HepG2 (cell line): ENCODE data around the gene TPRN. TPM values are rescaled to one million over a fixed set of nuclear protein-coding genes. Genes with fewer than 3 reads are reported as not detected.
A peak's percentile ranks its signal among the peaks of the same experiment; 100 is the strongest.

ENCODE experiments used
- CTCF ChIP-seq: sonication (generic); formaldehyde crosslinking; IDR thresholded peaks from 2 replicates; pipeline ENCODE4 v1.5.0; 2020; ENCODE audit warnings: mild to moderate bottlenecking, missing genetic modification reagents, moderate library complexity
- EEA1 ChIP-seq: sonication (generic); formaldehyde crosslinking; IDR thresholded peaks from 2 replicates; pipeline ENCODE4 v1.5.1; 2020; ENCODE audit warnings: mild to moderate bottlenecking, missing genetic modification reagents, borderline replicate concordance
- FOXA3 ChIP-seq: IDR thresholded peaks from 2 replicates; pipeline ENCODE4 v1.6.1; 2016; ENCODE audit warnings: missing genetic modification reagents, missing compliant biosample characterization
- FOXM1 ChIP-seq: sonication (generic); formaldehyde crosslinking; IDR thresholded peaks from 2 replicates; pipeline ENCODE4 v1.5.0; 2020; ENCODE audit warnings: missing genetic modification reagents
- MEIS2 ChIP-seq: sonication (generic); formaldehyde crosslinking; IDR thresholded peaks from 2 replicates; pipeline ENCODE4 v1.9.0; 2021; ENCODE audit warnings: mild to moderate bottlenecking, missing genetic modification reagents
- NFKBIZ ChIP-seq: IDR thresholded peaks from 2 replicates; pipeline ENCODE4 v1.6.1; 2018; ENCODE audit warnings: missing genetic modification reagents, missing compliant biosample characterization
- RFX1 ChIP-seq: fragments of 450-650 bp; IDR thresholded peaks from 2 replicates; pipeline ENCODE4 v1.6.1; 2017
- SIX4 ChIP-seq: sonication (generic); formaldehyde crosslinking; IDR thresholded peaks from 2 replicates; pipeline ENCODE4 v1.4.0; 2020; ENCODE audit warnings: missing genetic modification reagents
- SMARCE1 ChIP-seq: fragments of 450-650 bp; IDR thresholded peaks from 2 replicates; pipeline ENCODE4 v1.6.1; 2017; ENCODE audit warnings: borderline replicate concordance
- STAT5B ChIP-seq: sonication (generic); formaldehyde crosslinking; IDR thresholded peaks from 2 replicates; pipeline ENCODE4 v1.4.0; 2020; ENCODE audit warnings: missing genetic modification reagents
- TFDP1 ChIP-seq: IDR thresholded peaks from 2 replicates; pipeline ENCODE4 v1.6.1; 2016; ENCODE audit warnings: missing compliant biosample characterization, missing genetic modification reagents, borderline replicate concordance
- ZBTB44 ChIP-seq: sonication (generic); formaldehyde crosslinking; IDR thresholded peaks from 2 replicates; pipeline ENCODE4 v1.4.0; 2020; ENCODE audit warnings: missing genetic modification reagents
- ZGPAT ChIP-seq: IDR thresholded peaks from 2 replicates; pipeline ENCODE4 v1.6.1; 2016; ENCODE audit warnings: mild to moderate bottlenecking
- ZNF20 ChIP-seq: sonication (generic); formaldehyde crosslinking; IDR thresholded peaks from 2 replicates; pipeline ENCODE4 v1.4.0; 2020; ENCODE audit warnings: mild to moderate bottlenecking, moderate library complexity, missing genetic modification reagents
- ZNF276 ChIP-seq: sonication (generic); formaldehyde crosslinking; IDR thresholded peaks from 2 replicates; pipeline ENCODE4 v1.4.0; 2020; ENCODE audit warnings: mild to moderate bottlenecking, low read depth, missing genetic modification reagents
- ZNF614 ChIP-seq: IDR thresholded peaks from 2 replicates; pipeline ENCODE4 v1.6.1; 2018; ENCODE audit warnings: missing biosample characterization, missing genetic modification reagents, inconsistent platforms, borderline replicate concordance
- ZNF629 ChIP-seq: sonication (generic); formaldehyde crosslinking; conservative IDR thresholded peaks from 2 replicates; pipeline ENCODE4 v1.5.0; 2020; ENCODE audit warnings: missing genetic modification reagents
- polyA plus RNA-seq, 8 experiments: library from polyadenylated mRNA; depleted of rRNA in 3 of 8; stranded (reverse) in 7 of 8; unstranded in 1 of 8; fragments of >200 nt; fragmentation: Illumina TruSeq in 4 of 8; extraction: Trizol in 4 of 8; gene quantifications; 2 replicates each; pipeline versions ENCODE4 v1.2.1 to v1.2.3, GENCODE V29; 2011 to 2016; ENCODE audit warnings: low read depth in 4 of 8, missing spikeins in 1 of 8, mixed read lengths in 1 of 8; ENCODE audit not compliant: insufficient read depth in 1 of 8
- total RNA-seq, 5 experiments: library from RNA; depleted of rRNA; stranded (reverse); fragments of >200 nt; fragmentation: Illumina TruSeq; extraction: Trizol; gene quantifications; 2 replicates each; pipeline ENCODE4 v1.2.3, GENCODE V29; 2016; ENCODE audit warnings: low read depth in 1 of 5

Gene TPRN
- total and polyA plus RNA-seq, 2 of the 13 experiments (the other 11 are each of a cell fraction or from before 2014, with no cell fraction given): 10.1 to 19.2 TPM

GRCh38 chr9:137240318-137240840 lies 39.8 kb upstream of the TPRN start (continued):
- no peak for TF ChIP-seq FOXM1
- TF ChIP-seq ZNF614 (CRISPR knock-in tag): 0 out of 2 replicates have a peak, but pooled peaks have one; percentile 43
- TF ChIP-seq CTCF (CRISPR knock-in tag): peak; percentile 71
- no peak for TF ChIP-seq SMARCE1
- peak; percentile 84 for TF ChIP-seq TFDP1 (CRISPR knock-in tag)
- TF ChIP-seq ZNF276 (CRISPR knock-in tag): peak; percentile 72; the same call in 1 of the 2 replicates
- no peak; the same call in 1 of the 2 replicates for TF ChIP-seq ZNF629
- TF ChIP-seq ZNF20 (CRISPR knock-in tag): no peak
- TF ChIP-seq ZGPAT (CRISPR knock-in tag): peak; percentile 79; the same call in 1 of the 2 replicates
- no peak for TF ChIP-seq SIX4 (CRISPR knock-in tag)
- TF ChIP-seq ZBTB44 (CRISPR knock-in tag): no peak
- no peak for TF ChIP-seq STAT5B (CRISPR knock-in tag)
- peak; percentile 84; the same call in 1 of the 2 replicates for TF ChIP-seq EEA1 (CRISPR knock-in tag)
- 0 out of 2 replicates have a peak, but pooled peaks have one; percentile 7 for TF ChIP-seq NFKBIZ (CRISPR knock-in tag)
- no peak for TF ChIP-seq MEIS2
- TF ChIP-seq RFX1: no peak
- peak; percentile 31 for TF ChIP-seq FOXA3
